Activated naive CD8-positive, alpha-beta T cell treated with anti-CD3 and anti-CD28 coated beads for 36 hours (primary cell): Measurements from ENCODE around the gene SLX9. TPM values are rescaled to one million over a fixed set of nuclear protein-coding genes. Genes with fewer than 3 reads are reported as not detected.
"Not testable (repeated sequence)": the region's sequence is repeated elsewhere in the genome, so short reads cannot be mapped to it uniquely, and the experiment has no call there.

Experiments
- DNase-seq: peaks from one replicate; pipeline ENCODE4 v3.0.0; 2021
- H3K27ac Mint-ChIP-seq: one replicate; pipeline ENCODE4 v1.8.0; 2022; ENCODE audit warnings: mild to moderate bottlenecking, moderate library complexity, mixed read lengths
- H3K27me3 Mint-ChIP-seq: one replicate; pipeline ENCODE4 v1.8.0; 2022; ENCODE audit warnings: mild to moderate bottlenecking, mixed read lengths
- H3K36me3 Mint-ChIP-seq: one replicate; pipeline ENCODE4 v1.8.0; 2021; ENCODE audit warnings: mild to moderate bottlenecking, mixed read lengths
- H3K4me1 Mint-ChIP-seq: one replicate; pipeline ENCODE4 v1.8.0; 2021; ENCODE audit warnings: mixed read lengths
- H3K4me3 Mint-ChIP-seq: one replicate; pipeline ENCODE4 v1.8.0; 2022; ENCODE audit warnings: mild to moderate bottlenecking, moderate library complexity, mixed read lengths
- H3K9me3 Mint-ChIP-seq: one replicate; pipeline ENCODE4 v1.8.0; 2022; ENCODE audit warnings: mixed read lengths
- total RNA-seq, 2 experiments: library from RNA; stranded (reverse); gene quantifications; one replicate each; pipeline ENCODE4 v1.2.3, GENCODE V29; 2021

SLX9 gene
- total RNA-seq, 2 experiments from 2014 or later = 85.9 to 93.6 TPM

GRCh38 chr21:44974676-44975075 lies 34.8 kb downstream of the SLX9 start:
- Mint-ChIP-seq H3K4me1 (peaks cover 4% of the 10 kb centered on the region), H3K9me3 (no peaks in the 10 kb centered on the region), H3K27ac (no peak overlapping the region), H3K27me3 (no peaks in the 10 kb centered on the region), H3K4me3 (no peak overlapping the region), H3K36me3 (peaks cover 4% of the 10 kb centered on the region)
- DNase-seq = no peak

- H3K27me3 Mint-ChIP-seq = no peaks in the 10 kb centered on the region
- H3K9me3 Mint-ChIP-seq = no peaks in the 10 kb centered on the region
- DNase-seq = no peak
- peaks cover 4% of the 10 kb centered on the region for H3K36me3 Mint-ChIP-seq
- H3K4me1 Mint-ChIP-seq = no peaks in the 10 kb centered on the region
- no peak overlapping the region for H3K27ac Mint-ChIP-seq
- H3K4me3 Mint-ChIP-seq = no peak overlapping the region
Measured at GRCh38 chr21:44975720-44976555, 36.1 kb downstream of the SLX9 start.

GRCh38 chr21:44976556-44977393 lies 36.9 kb downstream of the SLX9 start:
- H3K27ac Mint-ChIP-seq, H3K27me3 Mint-ChIP-seq, H3K36me3 Mint-ChIP-seq: not testable (repeated sequence)

GRCh38 chr21:44977616-44978340 lies 37.9 kb downstream of the SLX9 start:
- DNase-seq = no peak
- Mint-ChIP-seq H3K27me3 (no peaks in the 10 kb centered on the region), H3K27ac (no peak overlapping the region), H3K4me1 (no peaks in the 10 kb centered on the region), H3K9me3 (no peaks in the 10 kb centered on the region), H3K4me3 (no peak overlapping the region), H3K36me3 (peaks cover 4% of the 10 kb centered on the region)

More at GRCh38 chr21:44976556-44977393, 36.9 kb downstream of the SLX9 start:
- not testable (repeated sequence) for H3K9me3 Mint-ChIP-seq, DNase-seq, H3K4me3 Mint-ChIP-seq, H3K4me1 Mint-ChIP-seq

GRCh38 chr21:44979687-44980561 lies 40.1 kb downstream of the SLX9 start:
- Mint-ChIP-seq H3K9me3 (no peaks in the 10 kb centered on the region), H3K27ac (no peak overlapping the region), H3K27me3 (no peaks in the 10 kb centered on the region), H3K4me3 (no peak overlapping the region), H3K36me3 (no peaks in the 10 kb centered on the region), H3K4me1 (no peaks in the 10 kb centered on the region)
- no peak for DNase-seq

- no peaks in the 10 kb centered on the region for H3K36me3 Mint-ChIP-seq
- DNase-seq = no peak
- H3K4me1 Mint-ChIP-seq = no peaks in the 10 kb centered on the region
- H3K27me3 Mint-ChIP-seq = no peaks in the 10 kb centered on the region
- H3K4me3 Mint-ChIP-seq = no peak overlapping the region
- H3K27ac Mint-ChIP-seq = no peak overlapping the region
- no peaks in the 10 kb centered on the region for H3K9me3 Mint-ChIP-seq
Measured at GRCh38 chr21:44980562-44981489, 41.0 kb downstream of the SLX9 start.

GRCh38 chr21:44982558-44983250 lies 42.9 kb downstream of the SLX9 start:
- H3K9me3 Mint-ChIP-seq = no peaks in the 10 kb centered on the region
- no peaks in the 10 kb centered on the region for H3K4me1 Mint-ChIP-seq
- H3K27ac Mint-ChIP-seq = no peak overlapping the region
- H3K36me3 Mint-ChIP-seq = no peaks in the 10 kb centered on the region
- H3K4me3 Mint-ChIP-seq = no peak overlapping the region
- no peak for DNase-seq
- H3K27me3 Mint-ChIP-seq = no peaks in the 10 kb centered on the region

GRCh38 chr21:44983421-44984206 lies 43.8 kb downstream of the SLX9 start:
- no peaks in the 10 kb centered on the region for H3K9me3 Mint-ChIP-seq
- no peak overlapping the region for H3K27ac Mint-ChIP-seq
- H3K4me1 Mint-ChIP-seq = no peaks in the 10 kb centered on the region
- H3K4me3 Mint-ChIP-seq = no peak overlapping the region
- no peaks in the 10 kb centered on the region for H3K27me3 Mint-ChIP-seq
- DNase-seq = no peak
- no peaks in the 10 kb centered on the region for H3K36me3 Mint-ChIP-seq

- Mint-ChIP-seq H3K9me3 (no peaks in the 10 kb centered on the region), H3K27ac (no peak overlapping the region), H3K4me3 (no peak overlapping the region), H3K4me1 (no peaks in the 10 kb centered on the region), H3K36me3 (no peaks in the 10 kb centered on the region), H3K27me3 (no peaks in the 10 kb centered on the region)
- no peak for DNase-seq
Measured at GRCh38 chr21:44984428-44984791, 44.6 kb downstream of the SLX9 start.

- H3K4me3 Mint-ChIP-seq = no peak overlapping the region
Measured at GRCh38 chr21:44984792-44985440, 45.1 kb downstream of the SLX9 start.

GRCh38 chr21:44985441-44986401 lies 45.9 kb downstream of the SLX9 start:
- H3K4me1 Mint-ChIP-seq = no peaks in the 10 kb centered on the region
- H3K4me3 Mint-ChIP-seq = no peak overlapping the region
- no peak for DNase-seq
- no peaks in the 10 kb centered on the region for H3K9me3 Mint-ChIP-seq
- no peaks in the 10 kb centered on the region for H3K36me3 Mint-ChIP-seq
- no peaks in the 10 kb centered on the region for H3K27me3 Mint-ChIP-seq
- no peak overlapping the region for H3K27ac Mint-ChIP-seq

More at GRCh38 chr21:44984792-44985440, 45.1 kb downstream of the SLX9 start:
- H3K9me3 Mint-ChIP-seq = no peaks in the 10 kb centered on the region
- no peaks in the 10 kb centered on the region for H3K27me3 Mint-ChIP-seq
- no peaks in the 10 kb centered on the region for H3K36me3 Mint-ChIP-seq
- H3K4me1 Mint-ChIP-seq = no peaks in the 10 kb centered on the region
- no peak for DNase-seq
- no peak overlapping the region for H3K27ac Mint-ChIP-seq
